Lung (tissue), 12 donors: ENCODE data around the gene EFCAB5. TPM values are rescaled to one million over a fixed set of nuclear protein-coding genes. Genes with fewer than 3 reads are reported as not detected.
A peak's percentile ranks its signal among the peaks of the same experiment; 100 is the strongest.
"Not testable (repeated sequence)": the region's sequence is repeated elsewhere in the genome, so short reads cannot be mapped to it uniquely, and the experiment has no call there.

ENCODE experiments used
- ATAC-seq: fragments of 200-7000 bp; cut with Tn5 transposase; one replicate; pipeline ENCODE4 v1.9.1; 2020; ENCODE audit warnings: moderate number of reproducible peaks; ENCODE audit not compliant: insufficient read depth, low FRiP score
- DNase-seq, 3 donors: peaks; one replicate each; pipeline ENCODE4 v3.0.0-alpha.2; 2013 to 2017
- H3K27ac ChIP-seq, 2 donors: one replicate each; pipeline ENCODE4 v1.5.1; 2013; ENCODE audit warnings: mild to moderate bottlenecking in 2 of 2, moderate library complexity in 2 of 2, control low read depth in 1 of 2, inconsistent platforms in 1 of 2, low read depth in 1 of 2, low read length in 1 of 2
- H3K27me3 ChIP-seq, 3 donors: one replicate each; pipeline ENCODE4 v1.5.1; 2013; ENCODE audit warnings: low read length in 2 of 3; ENCODE audit not compliant: control insufficient read depth in 3 of 3, insufficient read depth in 3 of 3
- H3K36me3 ChIP-seq, 4 donors: one replicate each; pipeline ENCODE4 v1.5.1; 2013; ENCODE audit warnings: low read length in 4 of 4, mild to moderate bottlenecking in 1 of 4, moderate library complexity in 1 of 4; ENCODE audit not compliant: control insufficient read depth in 4 of 4, insufficient read depth in 4 of 4
- H3K4me1 ChIP-seq, 5 donors: one replicate each; pipeline ENCODE4 v1.5.1; 2013; ENCODE audit warnings: low read length in 5 of 5, mild to moderate bottlenecking in 2 of 5, moderate library complexity in 1 of 5; ENCODE audit not compliant: control insufficient read depth in 5 of 5, insufficient read depth in 5 of 5
- H3K4me3 ChIP-seq: one replicate; pipeline ENCODE4 v1.5.1; 2013; ENCODE audit warnings: mild to moderate bottlenecking, control low read depth, moderate library complexity
- H3K9ac ChIP-seq, 2 donors: one replicate each; pipeline ENCODE4 v1.5.1; 2013; ENCODE audit warnings: low read length in 2 of 2, control low read depth in 1 of 2; ENCODE audit not compliant: insufficient read depth in 1 of 2
- H3K9me3 ChIP-seq, 4 donors: one replicate each; pipeline ENCODE4 v1.5.1; 2013; ENCODE audit warnings: low read length in 3 of 4, mild to moderate bottlenecking in 1 of 4, moderate library complexity in 1 of 4; ENCODE audit not compliant: control insufficient read depth in 4 of 4, insufficient read depth in 3 of 4
- CTCF ChIP-seq: IDR thresholded peaks from 2 replicates; pipeline ENCODE4 v1.5.1; 2012; ENCODE audit warnings: mild to moderate bottlenecking; ENCODE audit errors: control extremely low read depth, extremely low read depth
- WGBS, 2 donors: extraction: QIAGEN DNeasy Blood & Tissue Kit; methylation state at CpG; one replicate each; pipeline ENCODE4 v1.1.7; 2013; 5-methylcytosine and 5-hydroxymethylcytosine counted together
- polyA plus RNA-seq, 2 donors: library from polyadenylated mRNA; stranded (reverse); fragments of 200-250 nt; gene quantifications; one replicate each; pipeline ENCODE4 v1.2.1, GENCODE V29; 2013
- total RNA-seq, 2 donors: library from RNA; depleted of rRNA in 1 of 2; stranded (reverse); fragments of >200 nt in 1 of 2; gene quantifications; one replicate each; pipeline ENCODE4 v1.2.1, GENCODE V29; 2014 to 2021
- donor health status: control.
- donor health status: control.
- donor health status: Bipolar disorder and iron deficiency.
- donor health status: healthy.
- donor health status: DM: yes; HTN: yes; CAD: no.

Gene EFCAB5
- total and polyA plus RNA-seq, 4 donors: 0.09 to 2.2 (median 0.42) TPM

- no peak overlapping the region for H3K27ac ChIP-seq
- DNase-seq: peak in 1 of 3 donors; percentile 24
- 89 to 91% methylated on average over 3 of the region's 3 CpGs for WGBS, 2 donors
- no peak for TF ChIP-seq CTCF
- H3K27me3 ChIP-seq: no peaks in the 10 kb centered on the region
- no peaks in the 10 kb centered on the region for H3K9me3 ChIP-seq
- ATAC-seq: no peak
- peaks cover 3 to 12% (median 10%) of the 10 kb centered on the region in 4 donors for H3K36me3 ChIP-seq
- no peak overlapping the region for H3K4me3 ChIP-seq
- H3K9ac ChIP-seq: no peak overlapping the region
- peaks cover 0 to 6% (median 0%) of the 10 kb centered on the region in 5 donors for H3K4me1 ChIP-seq
Observed at GRCh38 chr17:30132615-30133014, 191.2 kb downstream of the EFCAB5 start.

GRCh38 chr17:30133197-30133596 lies 191.8 kb downstream of the EFCAB5 start:
- 93 to 97% methylated on average over 3 of the region's 3 CpGs for WGBS, 2 donors
- peaks cover 3 to 15% (median 8%) of the 10 kb centered on the region in 4 donors for H3K36me3 ChIP-seq
- H3K27me3 ChIP-seq: no peaks in the 10 kb centered on the region
- H3K4me1 ChIP-seq: peaks cover 0 to 6% (median 0%) of the 10 kb centered on the region in 5 donors
- ATAC-seq: no peak
- no peak overlapping the region for H3K4me3 ChIP-seq
- DNase-seq: no peak
- no peaks in the 10 kb centered on the region for H3K9me3 ChIP-seq
- no peak for TF ChIP-seq CTCF
- H3K9ac ChIP-seq: no peak overlapping the region
- H3K27ac ChIP-seq: no peak overlapping the region

GRCh38 chr17:30134551-30134950 lies 193.1 kb downstream of the EFCAB5 start:
- Histone ChIP-seq H3K27ac (no peak overlapping the region), H3K27me3 (no peaks in the 10 kb centered on the region), H3K9ac (no peak overlapping the region), H3K9me3 (no peaks in the 10 kb centered on the region), H3K4me1 (peaks cover 0 to 6% (median 0%) of the 10 kb centered on the region in 5 donors), H3K4me3 (no peak overlapping the region), H3K36me3 (peaks cover 3 to 14% (median 8%) of the 10 kb centered on the region in 4 donors)
- TF ChIP-seq CTCF: no peak
- DNase-seq: no peak
- no peak for ATAC-seq

GRCh38 chr17:30137158-30137557 lies 195.7 kb downstream of the EFCAB5 start:
- Histone ChIP-seq H3K9ac (no peak overlapping the region), H3K36me3 (peaks cover 3 to 13% (median 9%) of the 10 kb centered on the region in 4 donors), H3K4me3 (no peak overlapping the region), H3K27me3 (no peaks in the 10 kb centered on the region), H3K9me3 (no peaks in the 10 kb centered on the region), H3K27ac (no peak overlapping the region), H3K4me1 (peaks cover 0 to 6% (median 0%) of the 10 kb centered on the region in 5 donors)
- DNase-seq: no peak
- WGBS, 2 donors: 92 to 99% methylated on average over 3 of the region's 3 CpGs
- no peak for TF ChIP-seq CTCF
- ATAC-seq: no peak

- H3K36me3 ChIP-seq, H3K27me3 ChIP-seq, H3K4me3 ChIP-seq, H3K27ac ChIP-seq, ATAC-seq, H3K9me3 ChIP-seq, DNase-seq, H3K4me1 ChIP-seq, H3K9ac ChIP-seq: not testable (repeated sequence)
- 93 to 94% methylated on average over 6 of the region's 6 CpGs for WGBS, 2 donors
Observed at GRCh38 chr17:30147860-30148259, 206.4 kb downstream of the EFCAB5 start.
